Measurements from ENCODE around the gene SCGB3A1.

The SCGB3A1 gene

DNA sequence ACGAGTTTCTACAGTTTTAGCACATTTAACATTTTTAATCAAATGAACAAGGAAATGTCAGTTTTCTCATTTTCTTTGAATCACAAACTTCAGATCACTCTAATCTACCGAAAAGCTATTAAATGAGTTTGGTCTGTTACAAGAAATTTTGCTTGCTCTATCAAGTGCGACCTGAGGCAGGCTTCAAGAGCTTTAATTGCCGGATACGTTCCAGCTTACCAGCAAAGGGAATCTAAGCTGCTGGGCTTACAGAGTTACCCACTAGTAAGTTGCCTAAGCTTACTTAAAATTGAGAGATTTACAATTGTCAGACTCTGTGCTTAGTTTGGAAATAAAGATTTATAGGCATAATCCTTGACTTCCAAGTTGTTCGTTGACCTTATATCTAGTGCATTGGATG, 10.6 kb downstream of the SCGB3A1 start:
- TF ChIP-seq FOXM1 (IDR thresholded peaks at IDR 0.05; ENCODE audit: borderline replicate concordance, low read depth) (no peak), RAD21 (IDR thresholded peaks at IDR 0.05; ENCODE audit: low read depth) (no peak), TAF1 (IDR thresholded peaks at IDR 0.05; ENCODE audit: low read depth) (no peak), YY1 (IDR thresholded peaks at IDR 0.05; ENCODE audit: low read depth) (no peak), EGR1 (IDR thresholded peaks at IDR 0.05) (no peak), EP300 (IDR thresholded peaks at IDR 0.05; ENCODE audit: borderline replicate concordance) (no peak), ZBTB7A (IDR thresholded peaks at IDR 0.05; ENCODE audit: low read depth) (no peak), TEAD4 (IDR thresholded peaks at IDR 0.05) (no peak), TCF12 (IDR thresholded peaks at IDR 0.05; ENCODE audit: low read depth) (no peak), CREB1 (IDR thresholded peaks at IDR 0.05; ENCODE audit: low read depth) (no peak), NFIC (IDR thresholded peaks at IDR 0.05) (no peak), CEBPB (IDR thresholded peaks at IDR 0.05) (no peak)
- TF ChIP-seq, protein P1, sequence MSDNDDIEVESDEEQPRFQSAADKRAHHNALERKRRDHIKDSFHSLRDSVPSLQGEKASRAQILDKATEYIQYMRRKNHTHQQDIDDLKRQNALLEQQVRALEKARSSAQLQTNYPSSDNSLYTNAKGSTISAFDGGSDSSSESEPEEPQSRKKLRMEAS (IDR thresholded peaks at IDR 0.05) = no peak
- TF ChIP-seq, protein P2, sequence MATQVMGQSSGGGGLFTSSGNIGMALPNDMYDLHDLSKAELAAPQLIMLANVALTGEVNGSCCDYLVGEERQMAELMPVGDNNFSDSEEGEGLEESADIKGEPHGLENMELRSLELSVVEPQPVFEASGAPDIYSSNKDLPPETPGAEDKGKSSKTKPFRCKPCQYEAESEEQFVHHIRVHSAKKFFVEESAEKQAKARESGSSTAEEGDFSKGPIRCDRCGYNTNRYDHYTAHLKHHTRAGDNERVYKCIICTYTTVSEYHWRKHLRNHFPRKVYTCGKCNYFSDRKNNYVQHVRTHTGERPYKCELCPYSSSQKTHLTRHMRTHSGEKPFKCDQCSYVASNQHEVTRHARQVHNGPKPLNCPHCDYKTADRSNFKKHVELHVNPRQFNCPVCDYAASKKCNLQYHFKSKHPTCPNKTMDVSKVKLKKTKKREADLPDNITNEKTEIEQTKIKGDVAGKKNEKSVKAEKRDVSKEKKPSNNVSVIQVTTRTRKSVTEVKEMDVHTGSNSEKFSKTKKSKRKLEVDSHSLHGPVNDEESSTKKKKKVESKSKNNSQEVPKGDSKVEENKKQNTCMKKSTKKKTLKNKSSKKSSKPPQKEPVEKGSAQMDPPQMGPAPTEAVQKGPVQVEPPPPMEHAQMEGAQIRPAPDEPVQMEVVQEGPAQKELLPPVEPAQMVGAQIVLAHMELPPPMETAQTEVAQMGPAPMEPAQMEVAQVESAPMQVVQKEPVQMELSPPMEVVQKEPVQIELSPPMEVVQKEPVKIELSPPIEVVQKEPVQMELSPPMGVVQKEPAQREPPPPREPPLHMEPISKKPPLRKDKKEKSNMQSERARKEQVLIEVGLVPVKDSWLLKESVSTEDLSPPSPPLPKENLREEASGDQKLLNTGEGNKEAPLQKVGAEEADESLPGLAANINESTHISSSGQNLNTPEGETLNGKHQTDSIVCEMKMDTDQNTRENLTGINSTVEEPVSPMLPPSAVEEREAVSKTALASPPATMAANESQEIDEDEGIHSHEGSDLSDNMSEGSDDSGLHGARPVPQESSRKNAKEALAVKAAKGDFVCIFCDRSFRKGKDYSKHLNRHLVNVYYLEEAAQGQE (IDR thresholded peaks at IDR 0.05; ENCODE audit: low read depth) = no peak
- TF ChIP-seq, protein P3, sequence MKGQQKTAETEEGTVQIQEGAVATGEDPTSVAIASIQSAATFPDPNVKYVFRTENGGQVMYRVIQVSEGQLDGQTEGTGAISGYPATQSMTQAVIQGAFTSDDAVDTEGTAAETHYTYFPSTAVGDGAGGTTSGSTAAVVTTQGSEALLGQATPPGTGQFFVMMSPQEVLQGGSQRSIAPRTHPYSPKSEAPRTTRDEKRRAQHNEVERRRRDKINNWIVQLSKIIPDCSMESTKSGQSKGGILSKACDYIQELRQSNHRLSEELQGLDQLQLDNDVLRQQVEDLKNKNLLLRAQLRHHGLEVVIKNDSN (IDR thresholded peaks at IDR 0.05) = no peak

DNA sequence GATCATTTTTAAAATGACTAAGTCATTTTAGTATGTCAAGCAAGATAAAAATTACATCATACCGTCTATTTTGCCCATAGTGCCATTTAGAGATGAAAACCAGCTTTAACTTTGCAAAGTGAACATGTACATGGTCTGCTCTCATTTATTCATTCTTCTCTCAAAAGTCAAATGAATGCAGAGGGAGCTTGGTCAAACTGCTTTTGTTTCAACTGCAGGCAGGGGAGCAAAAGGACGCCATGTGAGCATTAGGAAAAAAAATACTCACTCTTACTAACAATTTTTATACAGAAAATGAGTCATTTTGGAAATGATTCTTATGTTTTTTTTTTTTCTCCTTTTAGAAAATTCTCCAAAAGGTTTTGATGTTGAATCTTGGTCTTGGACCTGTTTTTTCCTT, 15.7 kb downstream of the SCGB3A1 start:
- TF ChIP-seq TEAD4 (IDR thresholded peaks at IDR 0.05) (no peak), NFIC (IDR thresholded peaks at IDR 0.05) (no peak), EGR1 (IDR thresholded peaks at IDR 0.05) (no peak), TCF12 (IDR thresholded peaks at IDR 0.05; ENCODE audit: low read depth) (no peak), CEBPB (IDR thresholded peaks at IDR 0.05) (no peak), CREB1 (IDR thresholded peaks at IDR 0.05; ENCODE audit: low read depth) (no peak), TAF1 (IDR thresholded peaks at IDR 0.05; ENCODE audit: low read depth) (no peak), RAD21 (IDR thresholded peaks at IDR 0.05; ENCODE audit: low read depth) (no peak), YY1 (IDR thresholded peaks at IDR 0.05; ENCODE audit: low read depth) (no peak), FOXM1 (IDR thresholded peaks at IDR 0.05; ENCODE audit: borderline replicate concordance, low read depth) (no peak), EP300 (IDR thresholded peaks at IDR 0.05; ENCODE audit: borderline replicate concordance) (no peak), ZBTB7A (IDR thresholded peaks at IDR 0.05; ENCODE audit: low read depth) (no peak)
- TF ChIP-seq, protein P3 (IDR thresholded peaks at IDR 0.05) = no peak
- TF ChIP-seq, protein P2 (IDR thresholded peaks at IDR 0.05; ENCODE audit: low read depth) = no peak
- TF ChIP-seq, protein P1 (IDR thresholded peaks at IDR 0.05) = no peak

DNA sequence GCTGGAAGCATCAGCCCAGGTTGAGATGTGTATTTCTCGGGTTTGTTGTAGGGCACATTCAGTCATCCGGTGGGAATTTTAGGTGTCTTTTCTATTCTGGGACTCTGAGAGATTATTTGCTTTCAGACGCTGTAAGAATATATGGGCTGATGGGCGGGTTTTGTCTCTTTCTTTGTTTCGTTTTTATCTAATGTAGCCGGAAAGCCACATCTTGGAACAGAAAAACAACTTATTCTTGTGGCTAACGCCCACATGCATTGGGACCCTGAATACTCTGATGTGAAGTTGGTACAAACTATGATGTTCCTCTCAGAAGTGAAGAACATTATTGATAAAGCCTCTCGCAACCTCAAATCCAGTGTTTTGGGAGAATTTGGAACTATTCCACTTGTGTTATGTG, 22.4 kb downstream of the SCGB3A1 start:
- TF ChIP-seq EGR1 (IDR thresholded peaks at IDR 0.05) = no peak
- TF ChIP-seq TAF1 (IDR thresholded peaks at IDR 0.05; ENCODE audit: low read depth) = no peak
- TF ChIP-seq, protein P3 (IDR thresholded peaks at IDR 0.05) = no peak
- TF ChIP-seq CEBPB (IDR thresholded peaks at IDR 0.05) = no peak
- no peak for TF ChIP-seq TEAD4 (IDR thresholded peaks at IDR 0.05)
- no peak for TF ChIP-seq RAD21 (IDR thresholded peaks at IDR 0.05; ENCODE audit: low read depth)
- TF ChIP-seq ZBTB7A (IDR thresholded peaks at IDR 0.05; ENCODE audit: low read depth) = no peak
- no peak for TF ChIP-seq CREB1 (IDR thresholded peaks at IDR 0.05; ENCODE audit: low read depth)
- no peak for TF ChIP-seq NFIC (IDR thresholded peaks at IDR 0.05)
- TF ChIP-seq, protein P2 (IDR thresholded peaks at IDR 0.05; ENCODE audit: low read depth) = no peak
- TF ChIP-seq, protein P1 (IDR thresholded peaks at IDR 0.05) = no peak
- no peak for TF ChIP-seq FOXM1 (IDR thresholded peaks at IDR 0.05; ENCODE audit: borderline replicate concordance, low read depth)
- no peak for TF ChIP-seq EP300 (IDR thresholded peaks at IDR 0.05; ENCODE audit: borderline replicate concordance)
- TF ChIP-seq YY1 (IDR thresholded peaks at IDR 0.05; ENCODE audit: low read depth) = no peak
- TF ChIP-seq TCF12 (IDR thresholded peaks at IDR 0.05; ENCODE audit: low read depth) = no peak

All from Ishikawa (cell line).